Panc1 (cell line): Measurements from ENCODE around the gene HEYL. TPM values are rescaled to one million over a fixed set of nuclear protein-coding genes. Genes with fewer than 3 reads are reported as not detected.

ENCODE experiments used
- ATAC-seq: fragments of 200-7000 bp; cut with Tn5 transposase; 2 replicates; pipeline ENCODE4 v1.9.1; 2020; ENCODE audit warnings: mild to moderate bottlenecking, moderate library complexity
- BruUV-seq: library from RNA; stranded (reverse); fragments of 400-500 nt; replicated peaks from 2 replicates; lab custom pipeline; 2021; lab: Mats Ljungman, UMichigan
- CTCF ChIA-PET: fragments of 300-600 bp; sonication (Branson Sonifier 250); formaldehyde crosslinking; loops from one replicate; lab custom pipeline; 2022; ENCODE audit warnings: antibody characterized with exemption; lab: Charles Lee
- POLR2A ChIA-PET: fragments of 300-600 bp; sonication (Branson Sonifier 250); formaldehyde crosslinking; loops from one replicate; lab custom pipeline; 2022; ENCODE audit warnings: antibody characterized with exemption; lab: Charles Lee
- DNase-seq: peaks from one replicate; pipeline ENCODE4 v3.0.0-alpha.2; 2010; ENCODE audit warnings: low read depth, low spot score
- H3K27ac ChIP-seq: 2 replicates; pipeline ENCODE4 v1.5.1; 2011; ENCODE audit warnings: mild to moderate bottlenecking, low read length, inconsistent platforms
- H3K27me3 ChIP-seq: fragments of 200-500 bp; sonication (Bioruptor generic); 2 replicates; pipeline ENCODE4 v1.6.0; 2014; ENCODE audit warnings: low read length, inconsistent platforms; ENCODE audit not compliant: control insufficient read depth, insufficient read depth
- H3K36me3 ChIP-seq: fragments of 200-500 bp; sonication (Bioruptor generic); 2 replicates; pipeline ENCODE4 v1.5.1; 2014; ENCODE audit warnings: inconsistent platforms, mild to moderate bottlenecking, low read length, moderate library complexity; ENCODE audit not compliant: control insufficient read depth, insufficient read depth
- H3K4me1 ChIP-seq: 2 replicates; pipeline ENCODE4 v1.5.1; 2011; ENCODE audit warnings: inconsistent platforms, mild to moderate bottlenecking, low read length, moderate library complexity; ENCODE audit not compliant: control insufficient read depth, insufficient read depth
- H3K4me3 ChIP-seq, 2 experiments: 2 replicates each; pipeline ENCODE4 v1.5.1; 2011 to 2012; ENCODE audit warnings: low read depth in 2 of 2, low read length in 2 of 2, mild to moderate bottlenecking in 2 of 2, inconsistent platforms in 1 of 2, moderate library complexity in 1 of 2
- H3K9me3 ChIP-seq: fragments of 200-500 bp; sonication (Bioruptor generic); 2 replicates; pipeline ENCODE4 v1.5.1; 2014; ENCODE audit warnings: low read depth, mild to moderate bottlenecking, inconsistent platforms, low read length, moderate library complexity; ENCODE audit not compliant: control insufficient read depth, insufficient read depth
- CTCF ChIP-seq: fragments of 450-650 bp; IDR thresholded peaks from 2 replicates; pipeline ENCODE4 v1.5.1; 2017; ENCODE audit warnings: mild to moderate bottlenecking
- POLR2AphosphoS5 ChIP-seq: IDR thresholded peaks from 2 replicates; pipeline ENCODE4 v1.6.1; 2012; ENCODE audit warnings: mild to moderate bottlenecking, low read depth, low read length, moderate library complexity
- REST ChIP-seq, 2 experiments: IDR thresholded peaks; 2 replicates each; pipeline ENCODE4 v1.6.1; 2011 to 2012; ENCODE audit warnings: low read depth in 2 of 2, control low read depth in 1 of 2, low read length in 1 of 2, mild to moderate bottlenecking in 1 of 2, moderate library complexity in 1 of 2; ENCODE audit not compliant: insufficient read depth in 1 of 2
- SIN3A ChIP-seq: IDR thresholded peaks from 2 replicates; pipeline ENCODE4 v1.6.1; 2012; ENCODE audit warnings: low read depth, mild to moderate bottlenecking, low read length, moderate library complexity, borderline replicate concordance; ENCODE audit not compliant: insufficient read depth
- TCF7L2 ChIP-seq: IDR thresholded peaks from 2 replicates; pipeline ENCODE4 v1.6.1; 2011; ENCODE audit warnings: mild to moderate bottlenecking, low read depth, low read length, inconsistent platforms
- in situ Hi-C: cut with HindIII; loops from 2 replicates; pipeline ENCODE4 v1.10.0; 2016; ENCODE audit warnings: low sequenced_read_pairs, low pct_unique_long_range_greater_than_20kb
- intact Hi-C: fragments of 100-400 bp; cut with micrococcal nuclease; formaldehyde crosslinking; loops from one replicate; pipeline ENCODE4 v1.10.0; 2022; ENCODE audit not compliant: unreplicated experiment
- total RNA-seq: library from RNA; stranded (reverse); gene quantifications from one replicate; pipeline ENCODE4 v1.2.1, GENCODE V29; 2021; ENCODE audit not compliant: unreplicated experiment

HEYL gene
- total RNA-seq, 1 experiment from 2014 or later: 2.3 TPM

DNA sequence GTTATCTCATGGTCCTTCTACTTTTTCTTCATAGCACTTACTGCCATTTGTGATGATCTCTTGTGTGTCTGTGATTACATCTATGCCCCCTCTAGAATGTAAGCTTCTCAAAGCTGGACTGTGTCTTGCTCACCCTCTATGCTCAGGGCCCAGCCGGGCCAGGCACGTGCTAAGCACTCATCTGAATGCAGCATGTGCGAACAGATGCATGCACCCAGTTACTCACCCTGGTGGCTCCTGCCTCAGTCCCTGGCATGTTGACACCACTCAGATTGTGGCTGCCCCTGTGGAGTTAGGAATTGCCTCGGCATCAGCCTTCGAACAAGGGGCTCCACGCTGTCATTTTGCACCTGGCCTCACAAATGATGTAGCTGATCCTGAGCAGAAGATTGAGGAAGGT, 43.3 kb downstream of the HEYL start:
- Histone ChIP-seq H3K36me3 (no peaks in the 10 kb centered on the region), H3K27me3 (no peaks in the 10 kb centered on the region), H3K9me3 (no peaks in the 10 kb centered on the region), H3K27ac (no peak overlapping the region), H3K4me3 (no peak overlapping the region), H3K4me1 (no peaks in the 10 kb centered on the region)
- in situ Hi-C loops: no loop called here
- ATAC-seq (no peak), DNase-seq (no peak)
- ChIA-PET POLR2A (no interaction called here), CTCF (interaction anchor here (0.6 to 1.6 kb wide), 2 partner anchors 10 to 13 kb away, joined by 5 to 6 read pairs; no protein-coding TSS in a partner anchor)
- intact Hi-C loops: loop anchor here (5.0 kb wide), 1 partner anchor 126 kb away; no protein-coding TSS in a partner anchor
- BruUV-seq: no TSS peak
- TF ChIP-seq POLR2AphosphoS5 (no peak), SIN3A (no peak), REST (IDR thresholded peaks at IDR 0.05; ENCODE audit: insufficient read depth in 1 of 2, low read depth in 2 of 2, low read length in 1 of 2) (no peak), TCF7L2 (no peak), CTCF (no peak)

DNA sequence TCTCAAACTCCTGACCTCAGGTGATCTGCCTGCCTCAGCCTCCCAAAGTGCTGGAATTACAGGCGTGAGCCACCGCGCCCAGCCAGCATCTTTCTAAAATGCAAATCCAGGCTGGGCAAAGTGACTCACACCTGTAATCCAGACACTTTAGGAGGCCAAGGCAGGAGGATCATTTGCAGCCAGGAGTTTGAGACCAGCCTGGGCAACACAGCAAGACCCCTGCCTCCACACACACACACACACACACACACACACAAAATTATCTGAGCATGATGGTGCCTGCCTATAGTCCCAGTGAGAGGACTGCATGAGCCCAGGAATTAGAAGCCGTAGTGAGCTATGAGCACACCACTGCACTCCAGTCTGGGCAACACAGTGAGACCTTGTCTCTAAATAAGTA, 46.1 kb downstream of the HEYL start:
- intact Hi-C loops: no loop called here
- no TSS peak for BruUV-seq
- in situ Hi-C loops: no loop called here
- ATAC-seq (no peak), DNase-seq (no peak)
- no peaks in the 10 kb centered on the region for H3K9me3 ChIP-seq
- H3K27ac ChIP-seq: no peak overlapping the region
- ChIA-PET CTCF (no interaction called here), POLR2A (no interaction called here)
- H3K36me3 ChIP-seq: no peaks in the 10 kb centered on the region
- no peak overlapping the region for H3K4me3 ChIP-seq
- no peaks in the 10 kb centered on the region for H3K27me3 ChIP-seq
- no peak for TF ChIP-seq SIN3A
- no peak for TF ChIP-seq TCF7L2
- no peak for TF ChIP-seq POLR2AphosphoS5
- no peak for TF ChIP-seq REST (IDR thresholded peaks at IDR 0.05; ENCODE audit: insufficient read depth in 1 of 2, low read depth in 2 of 2, low read length in 1 of 2)
- no peak for TF ChIP-seq CTCF
- H3K4me1 ChIP-seq: no peaks in the 10 kb centered on the region
